HG02973 (cell line): Measurements from ENCODE around the gene CCDC71.

Experiments used
- ATAC-seq: cut with Tn5 transposase; IDR thresholded peaks from one replicate; pipeline ENCODE4 v1.9.1; 2021; ENCODE audit warnings: moderate library complexity; ENCODE audit not compliant: unreplicated experiment

CCDC71 gene

DNA sequence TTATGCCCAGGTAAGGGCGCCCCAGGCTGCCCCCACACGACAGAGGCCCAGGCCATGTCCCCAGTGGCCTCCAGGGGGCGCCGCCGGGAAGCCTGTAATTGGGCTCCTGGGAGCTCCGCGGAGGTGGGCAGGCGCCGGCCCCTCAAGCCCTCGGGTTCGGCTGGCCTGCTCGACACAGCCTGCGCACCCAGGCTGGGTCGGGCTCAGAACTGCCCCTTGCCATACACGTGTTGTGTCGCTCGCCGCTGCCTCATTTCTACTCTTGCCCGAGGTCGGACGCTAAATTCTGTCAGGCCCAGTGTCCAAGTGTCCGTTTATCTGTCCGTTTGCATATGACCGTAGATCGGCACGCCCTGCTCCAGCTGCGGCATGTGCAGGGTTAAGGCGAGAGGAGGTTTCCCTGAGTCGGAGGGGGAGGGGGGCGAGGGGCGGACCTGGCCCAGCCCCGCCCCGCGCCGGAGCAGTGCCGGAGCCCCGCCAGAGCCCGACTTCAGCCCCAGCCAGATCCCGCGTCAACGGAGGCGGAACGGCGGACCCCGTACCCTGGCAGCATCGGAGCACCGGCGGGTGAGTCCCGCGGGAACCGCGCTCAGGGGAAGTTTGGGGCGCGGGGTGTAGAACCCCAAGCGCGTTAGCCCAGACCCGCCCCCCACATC, 5.1 kb upstream of the CCDC71 start, which contains the start of gene KLHDC8B:
Gene KLHDC8B (plus strand): TSS at position 480 of the 656 bp plus-strand sequence. CDS start 1,172 bp downstream, outside the sequence.
- ATAC-seq, result no peak

DNA sequence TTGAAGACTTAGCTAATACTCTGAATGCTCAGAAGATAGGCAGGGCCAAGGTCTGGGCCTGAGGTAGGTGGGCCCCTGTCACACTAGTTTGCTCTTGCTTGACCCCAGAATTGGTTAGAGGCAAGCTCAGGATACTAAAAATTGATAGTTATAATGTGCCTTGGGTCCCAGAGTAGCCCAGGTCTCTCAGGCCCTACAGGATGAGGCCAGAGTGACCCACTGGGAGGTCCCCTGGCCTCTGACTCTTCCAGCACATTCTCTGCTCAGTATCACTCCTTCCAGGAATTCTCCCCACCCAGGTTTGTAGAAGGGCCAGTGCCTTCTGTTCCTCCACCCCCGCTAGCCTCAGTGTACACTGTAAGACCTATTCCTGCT, 4.6 kb upstream of the CCDC71 start:
- ATAC-seq, result no peak

DNA sequence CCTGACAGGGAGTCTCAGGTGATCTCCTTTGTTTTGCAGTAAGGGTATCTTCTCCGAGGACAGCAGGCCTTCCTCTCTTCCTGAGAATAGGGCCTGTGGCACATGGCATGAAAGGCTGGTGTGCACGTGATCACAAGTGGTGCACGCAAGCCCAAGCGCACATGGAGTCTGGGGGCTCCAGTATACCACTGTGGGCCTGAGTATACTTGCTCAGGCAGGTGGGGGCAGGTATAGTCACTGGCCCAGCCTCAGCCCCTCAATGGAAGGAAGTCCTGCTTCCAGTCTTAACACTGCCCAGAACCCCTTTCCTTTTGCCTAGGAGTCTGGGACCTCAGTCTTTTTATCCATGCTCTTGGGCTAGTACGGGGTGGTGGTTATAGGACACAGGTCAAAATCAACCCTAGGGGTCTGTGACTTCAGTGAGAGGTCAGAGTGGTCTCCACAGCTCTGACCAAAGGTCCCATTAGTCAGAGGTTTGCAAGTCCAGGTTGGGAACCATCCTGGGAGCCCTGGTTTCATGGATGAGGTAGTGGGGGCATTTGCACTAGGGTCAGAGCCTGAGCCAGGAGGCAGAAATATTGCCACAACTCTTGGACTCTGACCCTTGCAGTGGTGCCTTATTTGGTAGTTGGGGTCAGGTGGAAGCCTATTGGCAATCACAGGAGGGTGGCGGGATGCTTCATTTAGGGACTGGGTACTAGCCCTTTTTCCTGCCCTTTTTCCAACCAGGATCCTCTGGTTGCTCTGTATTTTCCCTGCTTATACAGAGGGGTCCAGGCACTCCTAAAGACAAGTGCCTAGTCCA, 823 bp upstream of the CCDC71 start:
- no peak for ATAC-seq

DNA sequence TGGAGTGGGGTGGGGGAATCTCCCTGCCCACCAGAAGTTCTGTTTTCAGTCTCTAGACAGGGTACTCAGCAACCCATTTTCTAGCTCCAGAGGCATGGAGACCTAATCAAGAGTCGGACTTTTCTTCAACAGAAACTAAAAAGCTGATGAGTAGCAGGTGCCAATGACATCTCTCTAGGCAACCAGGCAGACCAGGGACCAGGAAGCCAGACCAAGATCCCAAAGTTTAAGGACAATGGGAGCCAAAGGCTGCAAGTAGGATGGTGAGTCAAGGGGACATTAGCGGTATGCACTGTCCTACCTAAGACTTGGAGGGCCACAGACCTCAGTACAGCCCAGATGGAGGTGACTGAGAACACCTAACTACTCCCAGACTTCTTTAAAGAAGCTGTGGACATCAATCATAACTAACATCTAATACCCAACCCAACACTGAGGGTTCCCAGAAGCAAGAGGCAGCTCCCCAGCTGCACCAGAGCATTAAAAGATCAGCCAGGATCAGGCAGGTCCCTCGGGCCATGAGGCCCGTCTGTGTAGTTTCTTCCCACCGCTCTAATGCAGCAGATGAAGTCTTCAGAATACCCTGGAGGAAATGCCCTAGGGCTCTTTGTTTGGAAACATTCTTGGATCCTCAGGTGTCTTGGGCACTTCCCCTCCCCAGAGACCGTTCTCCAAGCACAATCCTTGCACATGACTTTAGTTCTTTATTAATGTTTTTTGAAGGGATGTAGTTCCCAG, 979 bp downstream of the CCDC71 start:
- ATAC-seq, result no peak

DNA sequence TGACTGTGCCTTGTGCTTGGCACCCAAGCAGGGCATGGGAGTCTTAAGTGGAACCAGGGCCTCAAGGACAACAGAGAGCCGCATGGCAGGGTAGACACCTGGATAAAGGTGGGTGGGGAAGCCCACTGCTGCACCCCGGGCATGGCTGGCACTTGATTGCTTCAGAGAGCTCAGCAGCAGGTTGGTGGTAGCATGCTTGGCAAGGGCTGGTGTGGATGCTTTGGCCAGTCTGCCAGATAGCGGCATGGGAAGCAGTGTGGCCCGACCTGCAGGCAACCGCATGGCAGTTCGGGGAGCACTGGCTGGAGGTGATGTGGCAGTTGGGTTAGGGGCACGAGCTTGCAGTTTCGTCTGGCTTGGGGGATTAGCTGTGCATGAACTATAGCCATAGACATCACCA, 2.5 kb downstream of the CCDC71 start:
- ATAC-seq, result no peak

DNA sequence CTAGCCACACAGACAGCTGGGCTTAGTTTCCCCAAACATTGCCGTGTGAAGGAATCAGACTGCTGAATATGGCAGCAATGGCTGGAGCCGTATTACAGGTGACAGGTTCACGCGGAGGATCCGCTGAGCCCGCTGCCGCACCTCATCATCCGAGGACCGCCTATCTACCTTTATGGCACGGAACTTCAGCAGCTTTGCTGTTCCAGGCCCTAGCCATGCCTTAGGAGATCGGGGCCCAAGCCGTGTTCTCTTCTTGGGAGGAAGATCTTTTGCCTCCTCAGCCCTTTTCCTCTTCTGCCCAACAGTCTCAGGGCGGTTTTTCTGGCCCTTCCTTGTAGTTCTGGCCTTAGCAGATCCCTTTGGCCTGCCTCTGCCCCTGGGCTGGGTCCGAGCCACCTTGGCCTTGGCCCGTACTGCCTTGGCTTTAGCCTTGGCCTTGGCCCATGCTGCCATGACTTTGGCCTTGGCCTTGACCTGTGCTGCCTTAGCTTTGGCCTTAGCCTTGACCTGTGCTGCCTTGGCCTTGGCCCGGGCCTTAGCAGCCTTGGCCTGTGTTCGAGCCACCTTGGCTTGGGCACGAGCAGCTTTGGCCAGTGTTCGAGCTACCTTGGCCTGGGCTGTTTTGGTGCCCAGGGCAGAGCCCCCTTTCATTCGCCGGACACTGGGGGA, 3.2 kb downstream of the CCDC71 start:
- no peak for ATAC-seq

DNA sequence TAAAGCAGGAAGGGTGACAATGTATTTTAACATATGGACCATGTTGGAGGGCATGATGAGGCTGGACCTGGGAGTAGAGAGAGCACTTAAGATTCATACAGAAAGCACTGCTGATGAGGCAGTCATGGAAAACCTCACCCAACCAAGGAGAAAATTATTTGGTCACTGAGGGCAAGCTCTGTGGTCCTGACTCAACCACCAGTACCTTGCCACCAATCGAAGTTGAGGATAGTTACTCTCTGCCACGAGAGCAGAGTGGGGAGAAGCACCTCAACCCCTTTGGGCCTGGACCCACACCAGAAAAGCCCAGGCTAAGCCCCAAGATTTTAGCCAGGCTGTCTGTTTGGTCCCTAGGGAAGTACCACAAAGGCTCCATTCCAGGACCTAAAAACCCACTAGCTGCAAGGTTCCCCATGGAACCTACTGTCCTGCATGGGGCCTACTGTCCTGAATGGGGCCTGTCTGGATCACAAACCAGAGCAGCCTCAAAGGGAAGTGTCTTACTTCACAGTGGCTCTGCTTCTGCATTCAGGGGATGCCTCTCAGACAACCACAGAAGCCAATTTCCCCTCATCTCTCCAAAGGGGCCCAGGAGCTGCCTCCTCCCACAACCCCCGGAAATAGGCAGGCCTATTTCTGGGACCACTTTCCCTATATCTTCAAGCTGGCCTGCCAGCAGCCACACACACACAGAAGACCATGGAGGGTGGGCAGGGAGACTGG, 4.2 kb downstream of the CCDC71 start:
- ATAC-seq, result no peak

DNA sequence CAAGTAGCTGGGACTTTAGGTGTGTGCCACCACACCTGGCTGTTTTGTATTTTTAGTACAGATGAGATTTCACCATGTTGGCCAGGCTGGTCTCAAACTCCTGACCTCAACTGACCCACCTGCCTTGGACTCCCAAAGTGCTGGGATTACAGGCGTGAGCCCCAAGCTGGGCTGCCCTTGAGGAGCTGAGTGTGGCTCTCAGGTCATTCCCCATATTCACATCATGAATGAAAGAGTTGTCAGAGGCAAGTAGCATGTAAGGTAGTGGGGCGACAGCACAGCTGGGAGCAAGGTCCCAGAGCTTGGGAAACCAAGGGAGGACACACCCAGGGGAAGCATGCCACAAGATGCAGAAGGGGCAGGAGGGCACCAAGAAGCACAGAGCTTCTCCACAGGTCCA, 4.9 kb downstream of the CCDC71 start:
- ATAC-seq, result no peak

DNA sequence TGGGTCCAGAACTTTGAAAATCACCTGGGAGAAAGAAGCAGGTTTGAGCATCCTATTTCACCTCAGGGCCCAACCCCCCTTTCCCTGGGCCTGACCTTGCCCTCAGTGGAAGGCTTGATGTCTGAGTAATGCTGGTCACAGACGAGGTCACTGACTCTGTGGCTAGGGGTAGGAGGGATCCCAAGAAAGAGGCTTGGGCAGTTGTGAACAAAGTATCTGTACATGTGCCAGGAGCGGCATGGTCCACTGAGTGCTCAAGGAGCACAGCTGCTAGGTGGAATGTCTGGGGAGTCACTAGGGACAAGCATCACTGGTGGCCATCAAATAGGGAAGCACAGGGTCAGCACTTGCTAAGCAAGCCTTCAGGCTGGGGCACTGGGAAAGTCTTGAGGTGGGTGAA, 7.3 kb downstream of the CCDC71 start:
- no peak for ATAC-seq

DNA sequence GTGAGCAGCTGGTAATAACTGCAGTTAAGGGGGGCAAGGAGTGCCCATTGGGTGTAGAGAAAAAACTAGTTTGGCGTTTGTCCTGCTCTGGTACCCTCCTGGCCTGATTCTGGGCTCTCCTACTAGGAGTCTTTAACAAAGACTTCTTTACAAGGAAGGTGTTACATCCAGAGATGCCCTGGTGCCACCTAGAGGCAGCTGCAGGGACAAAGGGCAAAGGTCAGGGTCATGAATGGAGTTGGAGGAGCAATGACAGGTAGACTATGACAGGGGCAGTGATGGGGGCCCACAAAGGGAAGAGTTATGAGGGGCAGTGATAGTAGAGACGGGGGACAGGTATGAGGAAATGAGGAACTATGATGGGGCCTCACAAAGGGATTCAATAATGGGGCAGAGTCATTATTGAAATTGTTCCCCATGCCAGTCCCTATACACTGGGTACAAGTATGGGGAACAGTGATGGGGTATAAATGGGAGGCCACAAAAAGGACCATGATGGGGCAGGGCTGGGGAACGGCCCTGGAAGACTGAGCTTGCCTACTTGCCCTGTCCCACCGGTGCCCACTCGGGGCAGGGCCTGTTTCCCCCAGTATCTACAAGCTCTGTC, 7.9 kb downstream of the CCDC71 start:
- ATAC-seq, result no peak

DNA sequence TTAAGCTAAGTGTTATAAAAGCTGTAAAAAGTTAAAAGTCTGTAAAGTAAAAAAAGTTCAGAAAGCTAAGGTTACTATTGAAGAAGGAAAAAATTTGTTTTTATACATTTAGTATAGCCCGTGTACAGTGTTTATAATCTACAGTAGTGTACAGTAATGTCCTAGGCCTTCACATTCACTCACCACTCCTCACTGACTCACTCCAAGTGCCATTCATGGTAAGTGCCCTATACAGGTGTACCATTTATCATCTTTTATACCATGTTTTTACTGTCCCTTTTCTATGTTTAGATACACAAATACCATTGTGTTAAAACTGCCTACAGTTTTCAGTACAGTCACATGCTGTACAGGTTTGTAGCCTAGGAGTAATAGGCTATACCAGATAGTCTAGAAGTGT, 8.8 kb downstream of the CCDC71 start:
- ATAC-seq, result no peak

DNA sequence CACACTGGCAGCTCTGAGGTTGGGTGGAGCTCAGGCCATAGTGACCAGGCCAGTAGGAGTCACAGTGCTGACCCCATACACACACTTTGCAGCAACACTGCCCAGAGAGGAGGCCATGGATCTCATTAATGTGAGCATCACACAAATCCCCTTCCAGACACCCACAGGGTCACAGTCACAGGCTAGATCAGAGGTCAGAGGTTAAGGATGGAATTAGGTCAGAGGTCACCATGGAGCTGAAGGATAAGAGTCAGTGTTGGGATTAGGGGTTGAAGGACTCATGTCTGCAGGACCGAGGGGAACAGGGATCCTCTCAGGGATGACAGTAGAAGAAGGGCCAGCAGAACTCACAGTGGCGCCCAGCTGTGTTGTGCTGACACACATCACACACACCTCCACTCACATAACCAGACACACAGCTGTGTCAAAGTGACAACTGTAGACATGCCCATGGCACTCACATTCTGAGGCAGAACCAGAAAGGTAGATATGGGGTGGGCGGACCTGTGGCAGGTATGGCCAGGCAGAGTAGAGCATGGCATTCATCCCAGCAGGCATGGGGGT, 12.7 kb downstream of the CCDC71 start:
- no peak for ATAC-seq

DNA sequence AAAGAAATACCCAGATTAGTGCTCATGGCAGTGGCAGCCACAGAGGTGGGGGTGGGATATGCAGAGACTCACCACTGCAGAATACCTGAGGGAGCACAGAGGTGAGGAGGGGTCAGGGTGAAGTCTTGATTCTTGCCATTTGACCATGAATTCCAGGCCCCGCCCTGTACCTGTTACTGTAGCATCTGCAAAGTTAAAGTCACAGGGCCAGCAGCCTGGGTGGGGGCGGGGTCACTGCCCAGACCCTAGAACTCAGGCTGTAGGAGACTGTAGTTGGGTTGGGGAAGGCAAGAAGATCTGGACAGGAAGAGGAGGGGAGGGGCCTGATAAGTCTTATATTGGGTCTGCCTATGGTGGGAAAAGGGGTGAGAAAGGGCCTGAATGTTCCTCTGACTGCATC, 14.5 kb downstream of the CCDC71 start:
- ATAC-seq, result no peak

DNA sequence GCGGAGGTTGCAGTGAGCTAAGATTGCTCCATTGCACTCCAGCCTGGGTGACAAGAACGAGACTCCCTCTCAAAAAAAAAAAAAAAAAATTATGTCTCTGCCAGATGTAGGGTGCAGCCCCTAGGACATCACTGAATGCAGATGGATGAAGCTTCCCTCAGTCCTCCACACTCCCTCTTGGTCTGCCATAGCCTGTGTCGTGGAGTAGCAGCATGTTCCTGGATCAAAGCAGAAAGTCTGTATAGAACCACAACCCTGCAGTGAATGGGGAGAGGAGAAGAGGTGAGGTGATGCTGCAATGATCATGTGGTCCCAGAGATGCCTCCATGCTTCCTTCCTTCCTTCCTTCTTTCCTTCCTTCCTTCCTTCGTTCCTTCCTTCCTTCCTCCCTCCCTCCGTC, 18.0 kb downstream of the CCDC71 start:
- no peak for ATAC-seq

DNA sequence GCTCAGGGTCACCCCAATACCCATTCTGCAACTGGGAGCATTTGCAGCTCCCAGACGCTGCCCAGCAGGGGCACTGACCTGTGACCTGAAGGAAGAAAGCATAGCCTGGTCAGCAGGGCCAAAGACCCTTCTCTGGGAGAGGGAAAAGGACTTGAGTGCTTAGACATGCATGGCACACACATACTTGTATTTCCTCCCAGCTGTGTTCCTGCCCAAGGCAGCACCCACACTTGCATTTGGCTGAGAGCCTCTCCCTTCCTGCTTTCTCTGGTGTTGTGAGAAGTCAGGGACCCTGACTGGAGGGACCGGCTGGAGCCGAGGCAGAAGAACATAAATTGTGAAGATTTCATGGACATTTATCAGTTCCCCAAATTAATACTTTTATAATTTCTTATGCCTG, 26.1 kb downstream of the CCDC71 start:
- no peak for ATAC-seq

DNA sequence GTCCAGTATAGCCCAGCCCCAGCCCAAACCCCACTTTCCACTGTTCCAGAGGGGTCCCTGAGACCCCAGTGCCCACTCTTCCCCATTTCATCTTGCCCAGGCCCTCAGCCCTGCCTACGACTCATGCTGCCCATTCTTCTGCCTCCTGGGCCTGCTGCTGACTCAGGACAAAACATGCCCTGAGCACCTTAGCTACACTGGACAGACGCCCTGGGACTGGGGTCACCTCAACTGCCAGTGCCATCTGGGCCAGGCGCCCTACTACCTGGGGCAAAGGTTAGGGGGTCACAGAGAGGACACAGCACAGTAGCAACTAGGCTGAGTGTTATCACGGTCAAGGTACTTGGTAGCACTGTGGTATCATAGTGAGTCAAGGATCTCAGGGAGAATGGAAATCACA, 30.6 kb downstream of the CCDC71 start:
- ATAC-seq, result no peak

DNA sequence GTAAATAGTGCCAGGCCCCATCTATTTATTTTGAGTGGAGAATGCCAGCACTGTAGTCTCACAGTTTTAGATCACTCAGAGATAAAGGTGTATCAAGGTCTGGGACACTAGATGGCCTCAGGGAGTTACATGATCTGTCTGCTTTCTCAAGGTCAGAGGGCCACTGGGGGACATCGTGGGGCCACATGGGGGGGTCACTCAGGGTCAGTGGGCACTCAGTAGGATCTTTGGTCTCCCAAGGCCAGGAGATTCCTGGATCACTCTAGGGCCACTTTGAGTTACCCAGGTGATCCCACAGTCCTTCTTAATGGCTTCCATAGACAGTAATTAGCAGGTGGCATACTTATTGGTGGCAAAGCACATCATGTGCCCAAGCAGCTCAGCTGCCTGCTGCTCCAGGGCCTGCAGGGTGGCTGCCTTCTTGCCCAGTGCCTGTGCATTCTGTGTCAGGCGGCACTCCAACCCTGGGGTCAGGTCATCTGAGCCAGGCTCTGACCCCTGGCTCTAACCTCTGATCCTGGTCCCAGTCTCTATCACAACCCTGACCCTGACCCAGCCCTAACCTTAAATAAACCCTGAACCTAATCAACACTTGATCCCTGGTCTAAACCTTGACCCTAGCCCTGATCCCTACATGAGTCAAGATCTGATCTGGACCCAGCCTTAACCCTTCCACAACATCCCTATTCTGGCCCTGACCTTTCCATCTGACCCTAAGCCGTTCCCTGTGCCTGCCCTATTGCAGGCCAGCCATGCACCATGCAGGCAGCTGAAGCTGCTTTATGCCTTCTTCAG, 31.5 kb downstream of the CCDC71 start:
- ATAC-seq, result no peak

DNA sequence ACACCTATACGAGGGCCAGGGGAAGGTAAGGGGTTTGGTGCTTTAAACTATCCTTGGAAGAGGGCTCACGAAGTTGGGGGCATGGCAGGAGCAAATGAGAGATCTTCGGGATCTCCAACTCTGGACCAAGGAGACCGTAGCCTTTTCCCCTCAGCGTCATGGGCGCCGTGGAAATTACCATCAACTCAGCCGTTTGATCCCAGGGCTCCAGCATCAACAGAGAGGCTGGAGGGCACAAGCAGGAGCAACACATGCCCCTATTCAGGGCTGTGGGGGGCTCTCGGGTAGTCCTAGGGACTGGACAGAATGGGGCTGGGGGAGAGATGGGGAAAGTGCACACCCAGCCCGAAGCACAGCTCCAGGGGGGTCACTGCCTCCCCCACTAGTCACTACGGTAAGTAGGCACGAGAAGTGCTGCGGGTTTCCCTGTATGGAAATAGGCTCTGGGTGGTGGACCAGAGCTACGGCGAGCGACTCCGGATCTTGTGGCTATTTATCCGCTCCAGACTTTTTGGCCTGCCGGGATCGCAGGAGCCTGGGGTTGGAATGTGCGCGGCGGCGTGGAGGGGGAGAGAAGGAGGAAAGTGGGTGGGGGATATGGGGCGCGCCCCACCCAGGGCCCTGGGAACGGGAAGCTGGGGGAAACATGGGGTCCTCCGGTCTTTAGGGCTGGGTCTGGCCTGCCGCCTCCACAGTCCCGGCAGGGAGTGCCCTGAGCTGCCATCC, 32.7 kb downstream of the CCDC71 start:
- ATAC-seq, result no peak
